ENCODE results near the gene C16orf96. TPM values are rescaled to one million over a fixed set of nuclear protein-coding genes. Genes with fewer than 3 reads are reported as not detected.

C16orf96 gene
- total RNA-seq, 1 donor from 2014 or later: not detected

DNA sequence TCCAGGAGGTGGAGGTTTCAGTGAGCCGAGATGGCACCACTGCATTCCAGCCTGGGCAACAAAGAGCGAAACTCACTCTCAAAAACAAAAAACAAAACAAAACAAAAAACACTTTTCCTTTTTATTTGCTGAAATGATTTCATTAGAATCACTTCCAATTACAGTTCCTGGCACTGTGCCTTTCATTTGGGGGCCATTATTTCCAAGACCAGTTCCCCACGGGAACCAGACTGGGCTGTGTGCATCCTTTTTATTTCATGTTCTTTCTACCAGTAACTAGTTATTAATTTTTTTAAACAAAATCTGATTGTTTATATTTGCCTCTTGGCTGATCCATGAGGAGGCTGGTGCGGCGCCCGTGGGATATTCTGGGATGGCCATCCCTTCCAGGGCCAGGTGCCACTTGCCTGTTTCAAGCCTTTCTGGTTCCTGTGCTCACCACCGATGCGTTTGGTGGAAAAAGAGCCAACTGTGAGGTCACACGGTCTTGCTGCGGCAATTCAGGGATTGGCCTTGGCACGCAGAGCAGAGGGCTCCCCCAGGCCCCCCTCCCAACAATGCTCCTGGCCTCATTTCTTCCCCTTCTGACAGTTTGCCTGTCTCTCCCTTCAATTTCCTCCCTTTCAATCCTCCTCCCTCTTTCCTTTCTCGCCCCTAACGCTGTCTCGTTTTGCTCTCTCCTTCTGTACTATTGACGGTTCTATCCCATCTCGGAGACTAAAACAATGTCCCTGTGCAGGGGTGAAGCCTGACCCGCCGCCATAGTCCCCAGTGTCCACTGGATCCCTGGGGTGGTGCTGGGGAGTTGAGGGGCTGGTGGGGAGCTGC is 45.1 kb downstream of the C16orf96 start:
- Mint-ChIP-seq H3K36me3 (ENCODE audit: low read depth) (no peaks in the 10 kb centered on the region), H3K9me3 (no peaks in the 10 kb centered on the region), H3K4me3 (ENCODE audit: low read depth) (no peak overlapping the region), H3K4me1 (ENCODE audit: low read depth) (no peaks in the 10 kb centered on the region), H3K27me3 (ENCODE audit: low read depth) (peaks cover 2% of the 10 kb centered on the region), H3K27ac (no peak overlapping the region)
- intact Hi-C loops (cut with micrococcal nuclease): no loop called here
- no peak for DNase-seq (ENCODE audit: low spot score)

DNA sequence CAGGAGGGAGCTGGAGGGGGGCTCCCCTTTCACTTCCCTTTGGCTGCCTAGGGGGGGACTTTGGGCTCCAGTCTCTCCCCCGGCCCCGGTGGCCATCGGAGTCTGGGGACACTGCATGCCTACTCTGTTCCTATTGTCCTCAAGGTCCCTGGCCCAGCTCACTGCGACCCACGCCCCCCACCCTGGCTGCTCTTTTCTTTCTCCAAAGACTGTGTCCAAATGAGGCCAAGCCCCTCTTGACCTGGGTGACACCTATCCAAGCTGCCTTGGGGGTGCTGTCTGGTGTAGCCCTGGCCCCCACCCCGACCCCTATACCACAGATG is 45.7 kb downstream of the C16orf96 start:
- no peaks in the 10 kb centered on the region for H3K4me1 Mint-ChIP-seq (ENCODE audit: low read depth)
- no peaks in the 10 kb centered on the region for H3K36me3 Mint-ChIP-seq (ENCODE audit: low read depth)
- H3K27me3 Mint-ChIP-seq (ENCODE audit: low read depth): peaks cover under 1% of the 10 kb centered on the region
- intact Hi-C loops (cut with micrococcal nuclease): no loop called here
- no peak overlapping the region for H3K27ac Mint-ChIP-seq
- DNase-seq (ENCODE audit: low spot score): no peak
- no peaks in the 10 kb centered on the region for H3K9me3 Mint-ChIP-seq
- no peak overlapping the region for H3K4me3 Mint-ChIP-seq (ENCODE audit: low read depth)

- H3K36me3 Mint-ChIP-seq (ENCODE audit: low read depth): no peaks in the 10 kb centered on the region
- H3K27ac Mint-ChIP-seq: no peak overlapping the region
- intact Hi-C loops (cut with micrococcal nuclease): no loop called here
- H3K9me3 Mint-ChIP-seq: no peaks in the 10 kb centered on the region
- DNase-seq (ENCODE audit: low spot score): no peak
- no peaks in the 10 kb centered on the region for H3K4me1 Mint-ChIP-seq (ENCODE audit: low read depth)
- no peaks in the 10 kb centered on the region for H3K27me3 Mint-ChIP-seq (ENCODE audit: low read depth)
- H3K4me3 Mint-ChIP-seq (ENCODE audit: low read depth): no peak overlapping the region
Measured at GRCh38 chr16:4602331-4602730, 46.2 kb downstream of the C16orf96 start.

DNA sequence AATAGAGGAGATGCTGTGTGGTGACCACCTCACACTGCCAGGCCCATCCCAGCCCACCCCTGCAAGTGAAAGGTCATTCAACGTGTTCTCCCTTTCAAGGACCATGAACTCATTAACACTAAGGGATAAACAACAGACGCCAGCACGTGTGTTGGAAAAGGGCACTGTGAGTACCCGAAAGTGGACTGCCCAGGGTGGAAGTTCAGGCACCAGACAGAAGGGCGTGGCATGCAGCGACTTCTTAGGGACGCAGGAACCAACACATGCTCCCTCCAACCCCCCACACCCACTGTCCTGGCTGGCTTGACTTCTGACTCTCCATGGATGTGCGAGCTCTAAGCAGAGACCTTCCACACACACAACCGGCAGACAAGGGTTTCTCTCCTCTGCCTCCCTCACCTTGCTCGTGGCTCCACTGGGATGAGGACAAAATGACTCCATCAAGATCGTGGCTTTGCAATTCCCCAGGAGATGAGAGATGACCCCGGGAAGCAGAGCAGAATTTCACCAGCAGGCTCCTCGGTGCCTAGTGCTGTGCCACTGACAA is 47.6 kb downstream of the C16orf96 start:
- no peak for DNase-seq (ENCODE audit: low spot score)
- Mint-ChIP-seq H3K27ac (no peak overlapping the region), H3K36me3 (ENCODE audit: low read depth) (no peaks in the 10 kb centered on the region), H3K4me3 (ENCODE audit: low read depth) (no peak overlapping the region), H3K9me3 (no peaks in the 10 kb centered on the region), H3K27me3 (ENCODE audit: low read depth) (no peaks in the 10 kb centered on the region), H3K4me1 (ENCODE audit: low read depth) (no peaks in the 10 kb centered on the region)
- intact Hi-C loops (cut with micrococcal nuclease): no loop called here

- Mint-ChIP-seq H3K27ac (no peak overlapping the region), H3K36me3 (ENCODE audit: low read depth) (no peaks in the 10 kb centered on the region), H3K9me3 (no peaks in the 10 kb centered on the region), H3K4me1 (ENCODE audit: low read depth) (no peaks in the 10 kb centered on the region), H3K27me3 (ENCODE audit: low read depth) (no peaks in the 10 kb centered on the region), H3K4me3 (ENCODE audit: low read depth) (no peak overlapping the region)
- intact Hi-C loops (cut with micrococcal nuclease): no loop called here
- DNase-seq (ENCODE audit: low spot score): no peak
Measured at GRCh38 chr16:4604401-4604800, 48.3 kb downstream of the C16orf96 start.

DNA sequence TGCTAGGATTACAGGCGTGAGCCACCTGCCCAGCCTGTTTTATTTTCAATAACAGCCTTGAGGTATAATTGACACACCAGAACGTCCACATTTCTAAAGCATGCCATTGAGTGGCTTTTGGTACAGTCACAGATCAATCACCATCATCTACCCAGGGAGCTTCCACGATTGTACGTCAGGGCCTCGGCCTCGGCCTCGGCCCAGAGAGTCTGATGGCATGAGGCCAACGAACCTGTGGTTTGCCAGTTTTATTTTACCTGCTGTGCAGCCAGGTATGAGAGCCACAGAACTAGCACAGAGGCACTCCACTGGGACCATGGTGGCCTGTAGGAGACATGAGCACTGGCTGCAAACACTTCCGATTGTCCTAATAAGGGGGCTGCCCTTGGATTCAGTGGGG is 50.2 kb downstream of the C16orf96 start:
- H3K4me3 Mint-ChIP-seq (ENCODE audit: low read depth): no peak overlapping the region
- H3K9me3 Mint-ChIP-seq: no peaks in the 10 kb centered on the region
- no peak overlapping the region for H3K27ac Mint-ChIP-seq
- no peaks in the 10 kb centered on the region for H3K27me3 Mint-ChIP-seq (ENCODE audit: low read depth)
- intact Hi-C loops (cut with micrococcal nuclease): no loop called here
- no peaks in the 10 kb centered on the region for H3K4me1 Mint-ChIP-seq (ENCODE audit: low read depth)
- H3K36me3 Mint-ChIP-seq (ENCODE audit: low read depth): no peaks in the 10 kb centered on the region
- no peak for DNase-seq (ENCODE audit: low spot score)

DNA sequence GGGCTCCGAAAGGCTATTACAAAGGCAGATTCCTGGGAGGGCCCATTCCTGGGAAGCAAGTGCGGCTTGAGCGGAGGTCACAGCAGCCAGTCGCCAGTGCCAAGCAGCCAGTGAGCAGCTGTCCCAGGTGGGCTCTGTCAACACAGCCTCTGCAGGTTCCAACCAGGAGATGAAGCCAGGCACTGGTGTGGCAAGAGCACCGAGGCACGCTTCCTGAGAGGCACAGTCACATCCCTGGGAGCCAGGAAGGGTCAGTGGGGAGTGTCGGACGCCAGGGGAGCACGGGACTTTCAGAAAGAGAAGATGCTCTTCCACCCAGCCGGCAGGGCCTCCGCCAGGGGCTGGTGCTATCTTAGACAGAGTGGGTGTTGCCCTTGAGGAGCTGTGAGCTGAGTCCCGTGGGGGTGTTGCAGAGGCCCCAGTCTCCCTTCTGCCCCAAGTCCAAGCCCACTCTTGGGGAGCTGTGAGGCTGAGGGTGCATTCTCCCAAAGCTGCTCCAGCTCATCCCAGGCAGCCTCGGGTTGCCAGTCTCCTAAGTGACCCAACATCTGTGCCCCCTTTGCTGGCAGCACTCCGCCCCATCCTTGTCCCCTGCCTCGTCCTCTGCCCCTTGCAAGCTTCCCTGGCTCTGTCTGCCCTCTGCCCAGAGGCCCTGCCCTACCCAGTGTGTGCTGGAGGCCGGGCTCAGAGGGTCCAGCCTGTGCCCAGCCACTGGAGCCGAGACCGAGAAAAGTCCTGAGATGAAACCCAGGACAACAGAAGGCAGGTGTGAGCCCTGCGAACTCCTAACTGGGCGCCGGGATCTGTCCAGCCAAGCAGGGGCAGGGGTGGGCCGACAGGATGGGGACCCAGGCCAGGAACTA is 51.9 kb downstream of the C16orf96 start:
- Mint-ChIP-seq H3K27ac (no peak overlapping the region), H3K4me1 (ENCODE audit: low read depth) (no peaks in the 10 kb centered on the region), H3K36me3 (ENCODE audit: low read depth) (no peaks in the 10 kb centered on the region), H3K9me3 (no peaks in the 10 kb centered on the region), H3K27me3 (ENCODE audit: low read depth) (no peaks in the 10 kb centered on the region), H3K4me3 (ENCODE audit: low read depth) (no peak overlapping the region)
- intact Hi-C loops (cut with micrococcal nuclease): no loop called here
- DNase-seq (ENCODE audit: low spot score): no peak

DNA sequence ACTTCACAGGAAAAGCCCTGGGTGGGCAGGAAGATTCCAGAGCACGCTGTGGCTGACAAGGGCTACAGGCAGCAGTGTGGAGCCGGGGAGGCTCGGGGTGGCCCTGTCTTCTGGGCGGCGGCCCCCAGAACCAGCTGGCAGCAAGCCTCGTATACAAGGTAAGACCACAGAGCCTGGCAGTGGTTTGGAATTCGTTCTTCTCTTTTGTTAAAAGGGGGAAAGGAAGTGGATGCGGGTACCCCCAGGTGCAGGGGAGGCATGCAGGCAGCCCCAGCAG is 52.5 kb downstream of the C16orf96 start:
- Mint-ChIP-seq H3K27ac (no peak overlapping the region), H3K4me1 (ENCODE audit: low read depth) (no peaks in the 10 kb centered on the region), H3K9me3 (no peaks in the 10 kb centered on the region), H3K36me3 (ENCODE audit: low read depth) (no peaks in the 10 kb centered on the region), H3K4me3 (ENCODE audit: low read depth) (no peak overlapping the region), H3K27me3 (ENCODE audit: low read depth) (no peaks in the 10 kb centered on the region)
- no peak for DNase-seq (ENCODE audit: low spot score)
- intact Hi-C loops (cut with micrococcal nuclease): no loop called here

DNA sequence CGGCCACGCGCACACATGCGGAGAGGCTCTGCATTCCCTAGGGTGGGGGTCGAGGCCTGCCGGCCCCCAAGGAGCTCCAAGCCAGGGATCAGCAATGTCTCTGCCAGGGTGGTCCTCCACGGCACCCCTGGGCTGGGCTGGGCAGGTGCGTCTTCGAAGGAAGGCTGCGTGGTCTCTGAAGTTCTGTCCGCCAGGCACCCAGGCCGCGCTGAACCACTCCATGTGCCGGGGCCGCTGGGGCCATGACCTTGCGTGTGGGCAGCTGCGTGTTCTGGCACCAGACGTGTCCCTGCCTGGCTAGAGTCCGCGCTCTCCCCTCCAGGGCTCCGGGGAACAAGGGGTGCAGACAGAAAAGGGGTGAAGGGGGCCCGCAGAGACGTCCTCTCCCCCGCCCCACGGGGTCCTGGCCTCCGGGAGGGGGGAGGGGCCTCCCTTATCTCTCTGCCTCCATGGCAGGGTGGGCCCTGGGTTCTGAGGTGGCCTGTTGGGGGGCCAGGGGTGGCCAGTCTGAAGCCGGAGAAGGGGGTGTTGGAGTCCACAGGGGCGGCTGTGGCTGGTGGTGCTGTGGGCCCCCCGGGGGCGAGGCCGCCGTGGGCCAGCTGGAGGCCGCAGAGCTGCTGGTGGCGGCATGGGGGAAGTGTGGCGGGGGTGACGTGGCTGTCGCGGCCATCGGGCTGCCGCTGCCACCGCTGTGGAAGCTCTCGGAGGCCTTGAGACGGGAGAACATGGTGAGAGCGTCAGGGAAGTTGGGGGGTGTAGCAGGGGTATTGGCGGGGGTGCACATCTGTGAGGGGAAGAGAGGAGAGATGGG is 53.3 kb downstream of the C16orf96 start:
- no peaks in the 10 kb centered on the region for H3K9me3 Mint-ChIP-seq
- no peak overlapping the region for H3K27ac Mint-ChIP-seq
- intact Hi-C loops (cut with micrococcal nuclease): no loop called here
- H3K4me1 Mint-ChIP-seq (ENCODE audit: low read depth): no peaks in the 10 kb centered on the region
- DNase-seq (ENCODE audit: low spot score): no peak
- no peaks in the 10 kb centered on the region for H3K27me3 Mint-ChIP-seq (ENCODE audit: low read depth)
- no peak overlapping the region for H3K4me3 Mint-ChIP-seq (ENCODE audit: low read depth)
- no peaks in the 10 kb centered on the region for H3K36me3 Mint-ChIP-seq (ENCODE audit: low read depth)

DNA sequence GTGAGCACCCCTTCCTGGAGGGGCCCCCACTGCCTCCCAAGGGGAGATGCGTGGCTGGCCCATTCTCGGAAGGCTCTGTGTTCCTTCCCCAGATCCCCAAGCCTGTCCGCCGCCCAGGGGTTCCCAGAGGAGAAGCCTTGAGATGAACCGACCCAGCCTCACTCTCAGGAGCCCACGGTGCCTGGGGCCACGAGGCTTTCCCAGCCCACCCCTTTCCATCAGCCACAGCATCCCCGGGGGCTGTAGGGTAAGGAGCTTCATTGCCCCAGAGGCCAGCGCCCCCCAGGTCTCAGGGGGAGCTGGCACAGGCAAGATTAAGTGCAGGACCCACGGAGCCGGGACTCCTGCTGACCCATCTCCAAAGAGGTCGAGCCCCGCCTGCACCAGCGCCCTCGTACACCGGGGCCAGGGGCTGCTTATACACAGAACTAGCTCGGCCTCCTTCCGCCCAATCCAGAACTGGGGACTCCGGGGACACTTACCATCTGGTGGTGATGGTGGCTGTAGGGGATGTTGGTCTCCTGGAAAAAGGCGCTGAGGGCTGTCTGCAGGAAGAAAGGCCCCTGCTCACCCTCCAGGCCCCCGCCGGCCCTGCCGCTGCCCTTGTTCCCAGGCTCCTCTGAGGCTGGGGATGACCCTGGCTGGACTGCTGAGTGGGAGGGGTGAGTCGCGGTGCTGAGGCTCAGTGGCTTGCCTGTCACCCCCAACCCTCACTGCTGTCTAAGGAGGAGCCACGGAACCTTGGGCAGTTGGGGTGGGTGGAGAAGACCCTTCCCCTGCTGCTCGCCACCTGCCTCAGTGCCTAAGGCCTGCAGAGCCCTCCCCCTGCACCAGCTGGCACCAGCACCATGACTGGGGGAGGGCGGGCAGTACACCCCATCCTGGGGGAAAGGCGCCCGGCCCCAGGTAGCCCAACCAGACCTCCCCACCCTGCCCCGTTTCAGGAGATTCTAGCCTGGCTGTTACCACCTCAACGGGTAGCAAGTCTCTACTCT is 54.2 kb downstream of the C16orf96 start:
- no peak overlapping the region for H3K27ac Mint-ChIP-seq
- no peaks in the 10 kb centered on the region for H3K9me3 Mint-ChIP-seq
- H3K27me3 Mint-ChIP-seq (ENCODE audit: low read depth): no peaks in the 10 kb centered on the region
- H3K4me1 Mint-ChIP-seq (ENCODE audit: low read depth): peaks cover 3% of the 10 kb centered on the region
- H3K36me3 Mint-ChIP-seq (ENCODE audit: low read depth): no peaks in the 10 kb centered on the region
- intact Hi-C loops (cut with micrococcal nuclease): no loop called here
- no peak for DNase-seq (ENCODE audit: low spot score)
- no peak overlapping the region for H3K4me3 Mint-ChIP-seq (ENCODE audit: low read depth)

DNA sequence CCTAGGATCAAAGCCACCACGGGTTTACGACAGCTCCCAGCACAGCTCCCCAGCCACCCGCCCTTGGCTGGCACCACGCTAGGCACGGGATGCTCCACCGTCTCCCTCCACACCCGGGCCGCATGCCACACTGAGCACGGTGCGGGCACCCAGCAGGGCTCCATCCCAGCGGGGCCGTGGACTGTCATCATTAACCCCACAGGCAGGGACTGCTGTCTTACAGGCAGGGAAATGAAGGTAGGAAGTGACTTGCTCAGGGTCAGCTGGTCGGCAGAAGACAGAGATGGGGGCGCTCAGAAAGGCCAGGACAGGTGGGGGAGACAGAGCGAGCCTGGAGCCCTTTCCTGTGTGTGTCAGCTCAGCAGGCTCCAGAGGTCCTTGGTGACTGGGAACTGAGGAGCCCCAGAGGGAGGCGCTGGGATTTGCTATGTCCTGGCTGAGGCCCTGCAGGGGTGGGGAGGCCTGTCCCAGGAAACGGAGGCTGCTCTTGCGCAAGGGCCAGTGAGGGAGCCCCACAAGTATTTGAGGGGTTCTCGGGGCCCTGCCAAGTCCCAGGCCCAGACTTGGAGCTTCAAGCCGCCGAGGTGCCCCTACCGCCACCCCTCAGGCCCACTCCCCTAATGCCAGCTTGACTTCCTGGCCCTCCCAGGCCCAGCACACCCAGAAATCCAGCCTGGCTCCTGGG is 55.3 kb downstream of the C16orf96 start:
- DNase-seq (ENCODE audit: low spot score): no peak
- Mint-ChIP-seq H3K27ac (no peak overlapping the region), H3K9me3 (no peaks in the 10 kb centered on the region), H3K4me1 (ENCODE audit: low read depth) (peaks cover 7% of the 10 kb centered on the region), H3K36me3 (ENCODE audit: low read depth) (no peaks in the 10 kb centered on the region), H3K27me3 (ENCODE audit: low read depth) (no peaks in the 10 kb centered on the region), H3K4me3 (ENCODE audit: low read depth) (no peak overlapping the region)
- intact Hi-C loops (cut with micrococcal nuclease): no loop called here
